Omental fat pad (tissue), 4 donors: ENCODE results near the gene BDH2. TPM values are rescaled to one million over a fixed set of nuclear protein-coding genes. Genes with fewer than 3 reads are reported as not detected.

Source experiments
- ATAC-seq: fragments of 150-250 bp; one replicate; pipeline ENCODE4 v1.9.1; 2016; ENCODE audit warnings: mild to moderate bottlenecking, moderate library complexity; ENCODE audit not compliant: low FRiP score
- DNase-seq: peaks from one replicate; pipeline ENCODE4 v3.0.0-alpha.2; 2019; ENCODE audit warnings: low spot score
- total RNA-seq, 4 donors: library from RNA; depleted of rRNA; stranded (reverse); fragments of >200 nt; gene quantifications; one replicate each; pipeline ENCODE4 v1.1.0, GENCODE V29; 2016
- TF ChIP-seq, protein P1 (sequence below), 3 donors: fragments of 450-650 bp; IDR thresholded peaks; one replicate each; pipeline ENCODE4 v1.5.1; 2016 to 2017; ENCODE audit warnings: antibody characterized with exemption in 3 of 3, mild to moderate bottlenecking in 3 of 3, moderate library complexity in 2 of 3

BDH2 gene
- total RNA-seq, 4 donors from 2014 or later = 32.9 to 79.9 (median 49.3) TPM

DNA sequence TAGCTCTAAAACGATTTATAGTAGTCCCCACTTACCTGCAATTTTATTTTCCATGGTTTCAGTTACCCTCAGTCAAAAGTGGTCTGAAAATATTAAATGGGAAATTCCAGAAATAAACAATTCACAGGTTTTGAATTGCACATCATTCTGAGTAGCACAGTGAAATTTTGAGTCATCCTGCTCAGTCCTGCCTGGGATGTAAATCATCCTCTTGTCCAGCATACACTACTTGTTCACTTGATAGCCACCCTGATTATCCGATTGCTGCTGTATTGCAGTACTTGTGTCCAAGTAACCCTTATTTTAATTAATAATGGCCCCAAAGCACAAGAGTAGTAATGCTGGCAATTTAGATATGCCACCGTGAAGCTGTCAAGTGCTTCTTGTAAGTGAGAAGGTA lies 23.5 kb upstream of the BDH2 start:
- TF ChIP-seq, protein P1, sequence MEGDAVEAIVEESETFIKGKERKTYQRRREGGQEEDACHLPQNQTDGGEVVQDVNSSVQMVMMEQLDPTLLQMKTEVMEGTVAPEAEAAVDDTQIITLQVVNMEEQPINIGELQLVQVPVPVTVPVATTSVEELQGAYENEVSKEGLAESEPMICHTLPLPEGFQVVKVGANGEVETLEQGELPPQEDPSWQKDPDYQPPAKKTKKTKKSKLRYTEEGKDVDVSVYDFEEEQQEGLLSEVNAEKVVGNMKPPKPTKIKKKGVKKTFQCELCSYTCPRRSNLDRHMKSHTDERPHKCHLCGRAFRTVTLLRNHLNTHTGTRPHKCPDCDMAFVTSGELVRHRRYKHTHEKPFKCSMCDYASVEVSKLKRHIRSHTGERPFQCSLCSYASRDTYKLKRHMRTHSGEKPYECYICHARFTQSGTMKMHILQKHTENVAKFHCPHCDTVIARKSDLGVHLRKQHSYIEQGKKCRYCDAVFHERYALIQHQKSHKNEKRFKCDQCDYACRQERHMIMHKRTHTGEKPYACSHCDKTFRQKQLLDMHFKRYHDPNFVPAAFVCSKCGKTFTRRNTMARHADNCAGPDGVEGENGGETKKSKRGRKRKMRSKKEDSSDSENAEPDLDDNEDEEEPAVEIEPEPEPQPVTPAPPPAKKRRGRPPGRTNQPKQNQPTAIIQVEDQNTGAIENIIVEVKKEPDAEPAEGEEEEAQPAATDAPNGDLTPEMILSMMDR (IDR thresholded peaks at IDR 0.05) = no peak
- DNase-seq (no peak), ATAC-seq (no peak)

DNA sequence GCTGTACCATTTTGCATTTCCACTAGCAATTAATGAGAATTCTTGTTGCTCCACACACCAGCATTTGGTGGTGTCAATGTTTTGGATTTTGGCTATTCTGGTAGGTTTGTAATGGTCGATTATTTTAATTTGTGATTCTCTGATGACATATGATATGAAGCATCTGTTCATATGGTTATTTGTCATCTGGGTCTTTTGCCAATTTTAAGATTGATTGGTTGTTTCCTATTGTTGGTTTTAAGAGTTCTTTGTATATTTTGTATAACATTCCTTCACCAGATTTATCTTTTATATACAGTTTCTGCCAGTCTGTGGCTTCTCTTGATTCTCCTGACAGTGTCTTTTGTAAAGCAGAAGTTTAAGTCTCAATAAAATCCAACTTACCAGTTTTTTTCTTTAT lies 18.5 kb upstream of the BDH2 start:
- ATAC-seq (no peak), DNase-seq (no peak)
- TF ChIP-seq, protein P1 (IDR thresholded peaks at IDR 0.05) = no peak

DNA sequence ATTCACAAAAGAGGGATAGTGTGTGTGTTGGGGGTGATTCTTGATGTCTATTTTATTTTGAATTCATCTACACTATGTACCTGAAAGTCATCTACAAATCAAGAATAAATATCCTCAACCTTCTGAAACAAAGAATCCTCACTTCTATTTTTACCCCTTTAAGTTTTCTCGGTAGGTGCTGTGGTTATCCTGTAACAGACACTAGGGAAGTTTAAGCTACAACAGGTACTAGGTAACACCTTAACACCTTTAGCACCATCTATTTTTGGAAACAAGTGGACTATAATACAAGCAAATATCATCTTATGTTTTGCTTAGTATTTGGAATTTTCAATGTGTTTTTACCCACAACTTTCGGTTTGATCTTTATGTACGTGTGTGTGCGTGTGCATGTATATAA lies 12.0 kb upstream of the BDH2 start:
- DNase-seq (no peak), ATAC-seq (no peak)
- TF ChIP-seq, protein P1 (IDR thresholded peaks at IDR 0.05) = no peak

DNA sequence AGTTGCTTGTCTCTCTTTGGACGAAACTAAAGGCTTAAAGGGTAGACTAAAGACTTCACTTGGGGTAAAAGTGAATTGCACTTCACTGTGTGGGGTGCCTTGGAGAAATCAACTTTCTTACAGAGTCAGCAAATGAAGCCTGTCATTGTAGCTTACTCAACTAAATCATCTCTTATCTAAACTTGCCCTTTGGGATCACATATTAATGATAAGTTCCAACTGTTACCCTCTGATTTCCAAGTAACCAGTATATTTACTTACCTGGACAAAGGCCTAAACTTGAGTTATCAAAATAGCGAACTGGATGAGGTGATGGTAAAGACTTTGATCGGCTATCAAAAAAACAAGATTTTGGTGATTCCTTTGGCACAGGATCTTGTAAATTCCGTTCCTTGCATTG lies 8.9 kb upstream of the BDH2 start:
- DNase-seq (no peak), ATAC-seq (no peak)
- TF ChIP-seq, protein P1 (IDR thresholded peaks at IDR 0.05) = no peak

DNA sequence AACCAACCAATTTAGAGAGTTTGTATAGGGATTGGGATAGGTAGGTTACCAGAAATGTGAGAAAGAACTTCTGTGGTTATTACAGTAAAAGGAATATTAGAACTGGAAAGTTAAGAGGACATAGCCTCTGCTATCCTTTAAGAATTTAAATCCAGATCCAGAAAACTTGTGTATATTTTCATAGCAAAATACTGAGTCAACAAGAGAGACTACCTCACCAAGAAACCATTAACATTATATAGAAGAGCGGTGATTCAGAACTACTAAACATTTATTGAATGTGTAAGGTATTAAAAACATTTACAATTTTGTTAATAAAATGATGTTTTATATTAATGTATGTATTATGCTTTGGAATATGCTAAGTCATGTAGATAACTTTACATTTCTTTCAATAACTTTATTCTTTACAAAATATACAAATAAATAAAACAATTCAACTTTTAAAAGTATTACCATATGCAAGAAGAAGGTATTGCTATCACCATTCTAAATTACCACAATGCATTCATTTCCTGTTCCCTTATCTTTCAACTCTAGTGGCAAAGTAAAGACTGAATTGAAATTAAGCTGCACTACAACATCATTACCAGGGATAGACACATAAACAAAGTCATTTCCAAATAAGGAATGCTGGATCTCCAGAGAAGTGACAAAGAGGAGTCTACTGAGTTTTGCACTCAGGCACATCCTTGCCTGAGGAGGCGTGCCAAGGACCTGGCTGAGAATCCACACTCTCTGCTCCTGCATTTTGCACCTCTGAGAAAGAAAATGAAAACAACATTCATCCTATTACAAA lies 6.1 kb upstream of the BDH2 start:
- ATAC-seq (no peak), DNase-seq (no peak)
- TF ChIP-seq, protein P1 (IDR thresholded peaks at IDR 0.05) = no peak

DNA sequence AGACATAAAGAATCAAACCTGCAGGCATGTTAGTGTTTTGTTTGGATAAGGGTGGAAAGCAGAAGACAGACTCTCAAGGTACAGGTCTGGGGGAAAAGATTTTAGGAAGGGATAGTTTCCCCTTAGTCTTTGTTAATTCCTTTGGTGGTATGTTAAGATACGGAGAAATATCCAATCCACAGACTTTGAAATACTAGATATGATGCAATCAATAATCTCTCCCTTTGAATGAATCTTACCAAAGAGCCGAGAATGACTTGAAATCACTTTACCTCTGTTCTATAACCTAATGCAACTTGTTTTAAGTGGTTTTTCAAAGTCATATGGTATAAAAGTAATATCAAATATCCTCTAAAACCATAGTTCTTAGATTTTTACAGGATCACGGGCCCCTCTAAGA lies 5.3 kb upstream of the BDH2 start:
- ATAC-seq (no peak), DNase-seq (no peak)
- TF ChIP-seq, protein P1 (IDR thresholded peaks at IDR 0.05) = no peak

DNA sequence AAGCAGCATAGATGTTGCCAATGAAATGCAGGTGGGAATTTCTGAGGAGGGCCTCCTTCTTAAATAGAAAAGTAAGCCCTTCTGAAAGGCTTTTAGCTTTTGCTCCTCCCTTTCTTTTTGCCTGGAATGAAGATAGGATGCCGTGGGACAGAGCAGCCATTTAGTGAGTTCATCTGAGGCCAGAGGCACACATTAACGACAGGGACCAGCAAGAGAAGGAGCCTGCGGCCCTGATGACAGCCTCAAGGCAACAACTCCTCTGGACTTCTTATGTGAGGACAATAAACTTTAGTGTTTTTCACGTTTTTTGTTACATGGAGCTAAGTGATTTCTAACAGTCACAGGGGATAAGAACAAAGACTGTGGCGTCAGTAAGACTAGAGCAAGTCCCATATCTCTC lies 1.1 kb upstream of the BDH2 start:
- TF ChIP-seq, protein P1 (IDR thresholded peaks at IDR 0.05) = no peak
- ATAC-seq = no peak

More for the DNA sequence above, 1.1 kb upstream of the BDH2 start:
- DNase-seq = no peak
